Fibroblast of skin of left biceps (primary cell): ENCODE data around the gene LCP1.
"Not testable (repeated sequence)": the region's sequence is repeated elsewhere in the genome, so short reads cannot be mapped to it uniquely, and the experiment has no call there.

Experiments
- DNase-seq, 2 experiments: peaks; one replicate each; pipeline ENCODE4 v3.0.0-alpha.2; 2013; ENCODE audit warnings: low read depth in 2 of 2

The LCP1 gene

GRCh38 chr13:46181377-46181839, 569 bp downstream of the LCP1 start:
- no peak for DNase-seq

DNA sequence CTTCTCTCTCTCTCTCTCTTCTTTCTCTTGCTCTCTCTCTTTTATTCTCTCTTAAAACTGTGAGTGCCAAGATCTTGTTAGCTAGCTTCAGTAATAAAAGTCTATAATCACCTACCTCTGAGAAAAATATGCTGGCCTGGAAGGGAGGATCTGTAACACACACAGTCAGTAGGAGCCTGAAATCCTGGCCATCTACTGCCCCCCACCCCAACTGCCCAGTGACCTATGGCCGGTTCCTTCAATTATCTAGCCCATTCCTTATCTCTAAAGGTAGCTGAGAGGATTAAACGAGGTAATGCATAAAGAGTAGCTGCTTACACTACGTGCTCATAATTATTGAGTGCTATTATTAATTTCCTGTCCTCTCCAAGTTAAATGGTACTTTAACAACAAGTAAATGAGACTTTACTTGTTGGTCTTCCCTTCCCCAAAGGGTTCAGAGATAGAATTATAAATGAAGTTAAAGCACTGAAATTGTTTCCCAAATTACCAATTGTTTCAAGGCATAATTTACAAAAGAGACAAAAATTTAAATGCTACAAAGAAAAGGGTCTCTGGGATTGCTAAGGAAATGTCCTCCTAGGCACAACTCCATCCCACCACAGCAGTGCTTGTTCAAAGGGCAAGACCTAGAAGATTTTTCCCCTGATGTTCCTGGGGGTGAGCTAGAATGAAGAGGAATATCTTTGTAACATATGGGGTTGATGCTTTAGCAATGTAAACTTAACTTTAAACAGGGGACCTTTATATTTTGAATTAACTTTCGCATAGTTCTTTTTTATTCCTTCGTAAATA, 1.8 kb downstream of the LCP1 start:
- no peak for DNase-seq

DNA sequence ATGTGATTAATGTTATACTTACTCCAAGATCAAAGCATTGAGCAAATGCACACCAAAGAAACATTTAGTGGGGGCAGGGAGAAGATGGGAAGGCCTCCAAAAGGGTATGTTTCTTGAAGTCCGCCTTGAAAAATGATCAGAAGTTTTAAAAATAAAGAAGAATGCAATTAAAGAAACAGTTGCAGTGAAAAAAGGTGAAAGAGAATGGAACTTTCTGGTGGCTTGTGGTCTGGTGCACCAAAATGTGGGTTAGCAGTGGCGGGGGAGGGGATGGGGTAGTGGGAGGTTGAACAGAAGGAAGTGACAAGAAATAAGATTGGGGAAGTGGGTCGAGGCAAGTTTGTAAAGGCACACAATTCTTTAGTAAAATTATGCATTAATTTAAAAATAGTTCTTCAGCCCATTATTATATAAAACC, 2.5 kb downstream of the LCP1 start:
- DNase-seq, result no peak

DNA sequence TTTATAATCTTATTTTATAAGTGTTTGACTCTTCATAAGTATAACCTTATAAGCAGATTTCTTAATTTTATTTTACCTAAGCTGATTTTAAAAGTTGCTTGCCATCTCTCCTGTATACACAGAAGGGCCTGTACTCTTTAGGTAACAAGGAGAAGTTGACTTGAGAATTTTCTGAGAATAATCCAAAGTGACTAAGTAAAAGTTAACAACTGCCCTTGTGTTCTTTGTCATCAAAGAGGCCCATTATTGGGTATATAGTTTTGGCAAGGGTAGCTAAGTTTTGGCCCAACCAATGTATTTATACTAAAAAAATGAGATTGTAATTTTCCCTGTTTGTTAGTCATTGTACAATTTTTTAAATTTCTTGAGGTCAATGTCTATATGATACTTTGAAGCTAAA, 3.2 kb downstream of the LCP1 start:
- DNase-seq, result no peak

DNA sequence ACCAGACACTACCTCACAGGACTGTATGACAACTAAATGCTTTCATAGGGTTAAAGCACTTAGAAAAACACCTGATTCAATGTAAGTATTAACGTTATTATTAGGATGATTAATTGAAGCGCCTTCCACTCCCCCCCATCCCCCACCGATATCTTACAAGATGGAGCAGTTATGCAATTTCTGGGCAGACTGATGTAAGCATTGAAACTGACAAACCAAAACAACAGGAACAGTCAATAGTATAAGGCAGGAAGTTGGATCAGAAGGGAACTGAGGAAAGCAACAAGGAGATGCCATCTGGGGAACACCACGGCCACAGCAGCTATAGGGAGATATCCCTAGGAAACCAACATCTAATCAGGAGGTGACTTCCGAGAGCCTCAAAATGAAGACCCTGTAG, 3.8 kb downstream of the LCP1 start:
- no peak for DNase-seq

DNA sequence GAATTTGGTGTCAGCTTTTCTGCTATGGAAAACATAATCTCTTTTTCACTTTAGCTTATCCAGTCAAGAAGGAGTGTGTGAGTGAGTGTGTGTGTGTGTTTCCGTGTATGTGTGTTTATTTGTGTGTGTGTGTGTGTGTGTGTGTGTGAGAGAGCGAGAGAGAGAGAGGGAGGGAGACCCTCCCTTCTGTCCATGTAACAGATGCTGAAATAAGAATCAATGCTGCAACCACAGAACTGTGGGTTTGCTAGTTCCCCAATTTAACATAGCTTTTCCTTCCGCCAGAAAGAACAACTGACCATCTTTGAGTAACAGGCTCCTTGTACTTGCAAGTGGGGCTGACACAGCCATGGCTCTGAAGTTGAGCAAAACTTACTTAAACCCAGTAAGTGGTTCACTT, 5.2 kb downstream of the LCP1 start:
- DNase-seq, result no peak

DNA sequence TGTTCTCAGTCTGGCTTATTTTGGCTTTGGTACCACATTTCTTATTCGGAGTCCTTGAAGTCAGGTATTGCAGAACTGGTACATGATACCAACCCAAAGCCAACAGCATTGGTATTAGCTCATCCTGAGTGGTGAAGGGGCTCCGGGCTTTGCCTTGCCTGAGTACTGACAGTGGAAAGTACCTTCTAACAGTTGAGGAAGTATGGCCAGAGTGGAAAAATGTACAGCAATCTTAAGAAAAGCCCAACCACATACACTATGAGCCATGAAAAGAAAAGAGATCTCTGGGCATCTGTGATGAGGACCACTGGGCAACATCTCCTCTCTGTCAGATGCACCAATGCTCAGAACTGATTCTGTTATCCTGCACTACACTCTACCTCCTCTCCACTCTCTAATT, 8.3 kb downstream of the LCP1 start:
- no peak for DNase-seq

- no peak for DNase-seq
Observed at GRCh38 chr13:46172531-46172991, 9.4 kb downstream of the LCP1 start.

DNA sequence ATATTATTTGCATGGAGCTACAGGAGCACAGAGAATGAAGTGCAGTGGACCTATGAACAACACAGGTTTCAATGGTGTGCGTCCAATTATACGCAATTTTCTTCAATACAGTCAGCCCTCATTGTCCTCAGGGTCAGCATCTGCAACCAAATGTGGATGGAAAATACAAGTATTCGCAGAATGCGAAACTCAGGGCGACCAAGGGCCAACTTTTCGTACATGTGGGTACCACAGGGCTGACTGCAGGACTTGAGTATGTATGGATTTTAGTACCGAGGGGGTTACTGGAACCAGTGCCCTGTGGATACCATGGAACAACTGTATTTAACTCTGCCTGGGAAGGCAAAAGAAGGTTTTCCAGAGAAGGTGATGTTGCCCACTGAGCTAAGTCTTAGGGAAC, 10.2 kb downstream of the LCP1 start:
- DNase-seq, result no peak

DNA sequence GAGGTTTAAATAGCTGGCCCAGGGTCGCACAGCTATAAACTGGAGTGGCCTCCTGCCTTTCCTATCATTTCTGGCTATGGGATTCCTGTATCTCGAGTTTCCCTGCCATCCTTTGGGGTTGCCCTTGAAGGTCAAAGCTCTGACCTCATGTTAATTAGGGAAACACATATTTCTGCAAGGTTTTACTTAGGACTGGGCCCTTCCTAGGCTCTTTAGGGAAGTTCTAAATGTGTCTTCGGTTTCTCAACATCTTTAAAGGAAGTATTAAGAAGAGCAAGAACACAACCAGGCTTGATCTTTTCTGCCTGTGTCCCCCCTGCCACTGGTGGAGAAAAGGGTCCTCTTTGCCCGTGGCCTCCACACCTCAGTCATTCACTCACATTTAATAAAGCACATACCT, 10.8 kb downstream of the LCP1 start:
- no peak for DNase-seq

DNA sequence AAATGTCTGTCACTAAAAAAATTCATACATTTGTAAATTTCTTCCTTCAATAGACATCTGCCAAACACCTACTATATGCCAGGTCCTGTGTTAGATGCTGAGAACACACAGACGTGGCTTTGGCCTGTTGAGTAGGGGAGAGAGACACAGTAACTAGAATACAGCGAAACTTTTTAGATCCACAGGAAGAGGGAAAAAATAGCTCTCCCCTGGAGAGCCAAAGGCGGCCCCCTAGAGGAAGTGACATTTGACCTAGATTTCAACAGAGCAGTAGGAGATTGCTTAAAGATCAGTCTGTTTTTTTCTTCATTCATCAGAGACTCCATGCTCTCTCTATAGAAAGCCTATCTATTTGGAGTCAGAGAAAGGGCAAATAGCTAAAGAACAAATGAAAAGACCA, 11.3 kb downstream of the LCP1 start:
- DNase-seq, result no peak

DNA sequence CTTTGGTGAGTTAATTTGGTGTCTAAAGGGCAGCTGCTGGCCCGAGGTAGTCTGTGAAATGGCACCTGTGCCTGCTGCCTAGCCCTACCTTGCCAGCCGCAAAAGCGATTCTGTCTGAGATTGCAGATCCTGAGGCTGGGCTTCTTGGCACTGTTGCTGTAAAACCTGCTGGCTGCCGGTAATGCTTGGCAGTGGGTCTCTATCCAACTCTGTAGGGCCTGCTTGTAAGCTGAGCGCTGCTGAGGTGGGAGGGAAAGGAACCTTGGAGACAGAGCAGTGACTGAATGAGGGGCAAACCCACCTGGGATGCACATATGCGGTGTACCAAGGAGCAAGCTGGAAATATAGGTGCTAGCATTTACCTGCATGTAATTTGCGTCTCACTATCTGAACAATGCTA, 11.7 kb downstream of the LCP1 start:
- no peak for DNase-seq

DNA sequence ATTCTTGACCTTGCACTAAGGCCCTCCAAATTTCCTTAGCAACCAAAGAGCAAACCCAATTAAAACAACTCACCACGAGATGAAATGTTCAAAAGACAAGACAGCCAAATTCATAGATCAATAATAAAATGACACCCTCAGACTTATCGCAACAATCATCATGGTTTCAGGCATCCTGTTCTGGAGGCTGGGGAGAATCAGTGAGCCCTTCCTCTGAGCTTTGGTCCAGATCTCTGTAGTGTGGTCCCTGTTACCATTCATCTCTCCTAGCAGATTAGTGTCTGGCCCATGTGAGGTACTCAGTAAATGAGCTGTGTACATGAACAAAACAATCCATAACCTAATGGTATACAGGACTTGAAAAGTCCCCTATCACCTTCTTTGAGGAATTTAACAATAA, 12.2 kb downstream of the LCP1 start:
- no peak for DNase-seq

DNA sequence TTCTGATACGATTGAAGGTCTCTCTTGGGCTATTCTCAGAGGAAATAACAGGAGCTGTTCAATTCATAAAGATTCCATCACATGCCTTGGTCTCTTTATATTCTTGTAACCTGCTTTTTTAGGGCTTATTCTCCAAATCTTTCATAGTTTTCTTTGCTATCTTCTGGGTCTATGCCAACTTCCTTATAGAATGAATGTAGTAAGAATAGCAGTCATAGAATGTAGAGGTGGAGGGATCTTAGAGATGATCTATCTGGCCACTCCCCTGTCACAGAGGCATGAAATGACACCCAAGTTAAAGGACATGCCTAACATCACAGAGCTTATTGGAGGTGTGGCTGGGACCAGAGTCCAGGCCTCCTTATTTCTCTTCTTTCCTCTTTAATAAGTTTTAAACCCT, 13.2 kb downstream of the LCP1 start:
- no peak for DNase-seq

DNA sequence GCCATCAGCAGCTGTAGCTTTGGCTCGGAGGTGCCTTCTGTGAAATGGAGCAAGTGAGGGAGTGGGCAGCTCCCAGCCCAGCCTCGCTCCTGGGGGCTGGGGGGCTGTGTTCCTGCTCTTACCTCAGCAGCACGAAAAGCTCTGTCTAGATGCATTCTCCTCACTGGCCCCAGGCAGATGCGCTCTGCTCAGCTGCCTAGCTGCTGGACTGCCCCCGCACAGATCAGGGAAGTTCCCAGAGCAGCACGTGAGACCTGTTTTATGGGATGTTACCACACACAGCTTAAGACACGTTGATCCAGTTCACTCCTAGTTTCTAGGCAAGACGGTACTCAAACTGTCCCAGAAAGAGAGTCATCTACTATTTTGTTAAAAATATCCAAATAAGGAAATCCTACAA, 13.6 kb downstream of the LCP1 start:
- DNase-seq, result no peak

DNA sequence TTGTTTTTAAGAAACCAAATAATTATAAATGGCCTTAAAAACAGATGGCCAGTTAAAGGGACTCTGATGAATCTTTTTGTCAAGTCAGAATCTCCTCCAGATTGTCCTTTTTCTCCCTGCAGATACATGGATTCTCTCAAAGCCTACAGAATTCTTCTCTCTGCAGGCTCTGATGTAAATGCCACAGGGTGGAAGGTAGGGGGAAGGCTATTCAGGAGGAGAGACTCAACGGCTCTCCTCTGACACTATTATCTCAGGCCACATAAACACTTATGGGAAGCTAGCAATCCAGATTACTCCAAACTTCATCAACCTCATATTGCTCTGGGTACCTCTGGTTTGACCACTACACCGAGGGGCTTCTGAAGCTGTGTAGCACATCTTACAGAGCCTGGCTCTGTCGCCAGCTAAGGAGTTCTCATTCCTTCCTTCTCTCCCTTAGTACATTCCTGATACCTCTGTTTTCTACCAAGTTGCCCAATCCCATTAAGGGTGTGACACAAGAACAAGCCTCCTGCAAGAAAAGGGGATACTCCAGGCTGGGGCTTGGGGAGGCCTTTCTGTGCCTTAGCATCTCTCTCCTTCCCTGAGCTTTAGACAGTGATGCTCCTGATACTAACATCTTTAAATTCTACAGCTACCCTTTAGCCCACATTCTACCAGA, 14.9 kb downstream of the LCP1 start:
- DNase-seq, result no peak

DNA sequence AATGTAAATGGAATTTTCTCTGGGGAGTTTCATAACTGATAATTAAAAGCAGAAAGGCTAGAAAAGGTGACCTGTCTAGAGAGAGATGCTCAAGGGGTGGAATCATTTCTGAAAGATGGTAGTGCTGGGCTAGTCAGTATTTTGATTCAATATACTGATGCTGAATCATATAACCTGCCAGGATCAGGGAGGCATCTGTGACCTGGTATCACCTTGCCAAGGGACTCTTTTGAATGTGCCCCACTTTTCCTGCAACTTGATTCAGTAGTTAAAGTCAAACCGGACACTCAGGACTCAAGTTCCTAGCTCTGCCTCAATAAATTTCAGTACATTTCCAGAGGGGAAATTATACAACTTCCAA, 15.8 kb downstream of the LCP1 start:
- DNase-seq, result no peak

DNA sequence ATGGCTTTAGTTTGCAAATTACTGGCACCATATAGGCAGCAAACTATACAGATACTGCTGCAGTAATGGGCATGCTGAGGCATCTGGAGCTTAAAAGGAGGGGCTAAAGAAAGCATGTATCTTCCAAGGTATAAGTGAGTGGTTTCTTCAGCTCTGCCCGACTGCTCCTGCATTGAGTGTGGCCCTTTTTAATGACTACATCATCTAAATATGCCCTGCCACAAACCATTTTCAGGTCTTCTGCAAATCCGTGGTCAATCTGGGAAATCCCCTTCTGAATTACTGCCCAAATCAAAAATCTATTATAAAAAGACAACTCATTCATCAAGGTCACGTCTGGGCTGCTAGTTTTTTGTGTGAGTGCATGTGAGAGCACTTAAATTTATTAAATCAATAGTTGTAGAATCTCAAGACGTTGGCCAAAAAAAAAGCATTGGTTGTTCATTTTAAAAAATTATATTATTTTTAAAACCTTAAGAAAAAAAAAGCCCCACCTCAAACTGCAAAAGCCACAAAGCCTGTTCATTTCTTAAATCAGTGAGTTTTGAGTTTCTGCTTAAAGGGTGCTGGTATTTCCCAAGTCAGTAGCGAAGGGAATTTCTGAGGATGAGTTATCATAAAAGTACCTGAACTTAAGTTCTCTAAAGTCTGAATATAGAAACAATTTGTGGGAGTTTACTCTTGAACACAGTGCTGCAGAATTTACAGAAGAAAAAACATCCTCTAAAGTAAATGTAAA, 16.3 kb downstream of the LCP1 start:
- DNase-seq, result no peak

GRCh38 chr13:46164661-46165060, 17.3 kb downstream of the LCP1 start:
- DNase-seq, result no peak

GRCh38 chr13:46162741-46163140, 19.2 kb downstream of the LCP1 start:
- not testable (repeated sequence) for DNase-seq

DNA sequence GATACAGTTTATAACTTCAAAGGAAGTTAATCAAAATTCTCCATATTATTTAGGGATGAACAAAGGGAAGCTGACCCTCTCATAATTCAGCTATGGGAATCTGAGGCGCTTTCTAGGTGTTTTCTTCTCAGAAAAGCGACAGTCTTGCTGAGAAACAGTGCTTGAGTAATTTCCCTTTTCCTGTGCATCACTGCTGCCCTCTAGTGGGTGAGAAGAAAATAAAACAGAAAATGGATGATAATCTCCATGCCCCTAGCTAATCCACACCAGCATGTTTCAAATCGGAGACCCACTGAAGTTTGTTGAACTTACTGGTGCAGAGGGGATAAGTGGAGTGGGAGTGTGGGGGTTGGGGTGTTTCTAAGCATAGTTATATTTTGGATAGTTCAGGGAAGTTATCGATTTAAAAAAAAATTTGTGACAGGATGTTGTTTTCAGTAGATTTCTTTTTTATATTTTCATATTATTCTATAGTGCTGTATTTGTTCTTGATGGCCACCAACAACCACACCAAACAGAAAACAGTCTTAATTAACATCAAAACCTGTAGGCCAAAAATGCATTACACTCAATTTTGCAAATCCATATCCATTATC, 21.4 kb downstream of the LCP1 start:
- DNase-seq, result peak; percentile 6 to 22

DNA sequence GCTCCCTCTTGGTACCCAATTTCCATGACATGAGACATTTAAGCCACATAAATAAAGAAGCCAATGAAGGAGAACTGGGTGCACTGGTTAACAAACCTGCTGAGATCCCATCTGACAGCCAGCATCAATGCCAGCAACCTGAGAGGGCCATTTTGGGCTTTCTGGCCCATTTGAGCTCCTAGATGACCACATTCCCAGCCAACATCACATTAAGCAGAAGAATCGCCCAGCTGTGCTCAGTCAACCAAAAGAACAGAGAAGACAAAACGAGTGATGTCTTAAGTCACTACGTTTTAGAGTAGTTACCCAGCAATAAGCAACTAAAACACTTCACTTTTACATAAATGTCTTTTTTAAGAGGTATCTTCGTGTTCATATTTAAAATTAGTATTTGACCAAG, 21.9 kb downstream of the LCP1 start:
- DNase-seq, result no peak
